ENCODE measurements around the gene MEGF10.

MEGF10 gene

GRCh38 chr5:127373858-127374491 lies 83.4 kb downstream of the MEGF10 start:
- FAIRE-seq, result no peak

DNA sequence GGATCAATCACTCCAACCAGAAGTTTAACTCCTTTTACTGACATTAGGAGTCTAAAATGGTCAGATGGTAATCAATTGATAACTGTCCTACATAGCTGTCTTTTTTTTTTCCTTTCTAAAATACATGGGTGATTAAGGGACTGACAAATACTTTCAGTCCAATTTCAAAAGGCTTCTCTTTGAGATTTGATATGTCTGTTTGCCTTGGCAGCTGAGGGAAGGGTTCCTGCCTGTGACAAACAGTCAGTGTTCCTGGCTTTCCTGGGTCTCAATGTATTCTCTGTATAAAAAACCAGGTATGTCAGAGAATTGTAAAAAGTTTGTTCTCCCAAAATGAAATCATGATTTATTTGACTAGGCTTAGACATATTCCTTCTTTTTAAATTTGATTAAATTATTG lies 84.5 kb downstream of the MEGF10 start:
- no peak for FAIRE-seq

DNA sequence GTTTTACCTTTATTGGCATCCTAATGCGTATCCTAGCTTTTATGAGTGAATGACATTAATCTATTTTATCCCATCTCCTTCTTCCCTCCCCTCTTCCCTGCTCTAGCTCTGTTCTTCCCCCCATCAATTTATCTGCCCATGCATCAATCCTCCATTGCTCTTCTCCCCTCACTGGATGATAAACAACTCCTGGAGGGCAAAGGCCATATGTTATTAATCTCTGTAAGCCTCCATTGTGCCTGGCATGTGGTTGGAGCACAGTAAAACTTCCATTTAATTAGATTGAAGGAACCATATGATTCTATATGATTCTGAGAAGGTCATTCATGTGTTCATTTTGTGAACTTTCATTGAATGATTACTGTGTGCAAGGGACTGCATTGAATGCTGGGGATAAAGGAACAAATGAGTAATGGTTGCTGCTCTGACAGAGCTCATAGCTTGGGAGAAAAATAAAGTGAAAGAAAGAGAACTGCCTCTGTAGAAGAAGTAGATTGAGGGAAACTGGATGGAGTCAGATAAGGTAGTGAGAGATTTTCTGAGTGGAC lies 85.0 kb downstream of the MEGF10 start:
- no peak for FAIRE-seq

DNA sequence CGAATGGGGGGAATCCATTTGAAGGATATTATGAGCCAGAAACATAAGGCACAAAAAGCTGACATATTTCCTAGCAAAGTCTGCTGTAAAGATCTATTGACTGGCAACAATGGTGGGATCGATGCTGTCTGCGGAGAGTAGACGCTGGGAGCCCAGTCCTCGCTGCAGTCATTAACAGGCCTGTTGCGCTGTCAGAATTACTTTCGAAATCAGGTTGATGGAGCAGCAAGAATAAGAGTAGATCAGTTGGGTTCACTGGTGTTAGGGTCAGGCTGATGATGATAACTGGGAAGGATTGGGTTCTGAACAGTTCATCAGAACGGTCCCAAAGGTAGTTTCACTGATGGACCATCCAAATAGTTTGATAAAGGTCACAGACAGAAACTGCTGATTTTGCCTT lies 87.1 kb downstream of the MEGF10 start:
- FAIRE-seq, result no peak

- no peak for FAIRE-seq
Observed at GRCh38 chr5:127385936-127386335, 95.3 kb downstream of the MEGF10 start.

DNA sequence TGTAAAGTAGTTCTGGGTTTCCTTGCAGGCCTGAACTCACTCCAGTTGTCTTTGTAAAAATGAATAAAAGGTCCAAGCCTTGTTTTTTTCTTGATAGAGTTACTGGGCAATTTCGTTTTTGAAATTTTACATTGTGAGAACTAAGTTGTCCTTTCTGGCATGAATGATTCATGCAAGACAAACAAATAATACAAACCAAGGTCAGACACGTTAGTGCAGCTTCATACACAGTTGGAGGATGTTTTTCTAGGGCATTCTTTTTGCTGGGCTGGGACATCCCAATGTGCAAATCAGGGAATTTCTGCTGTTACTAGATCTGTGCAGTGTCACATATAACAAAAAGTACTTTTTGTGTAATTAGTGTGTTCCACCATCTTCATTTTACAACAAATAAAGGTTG lies 96.0 kb downstream of the MEGF10 start:
- no peak for FAIRE-seq

DNA sequence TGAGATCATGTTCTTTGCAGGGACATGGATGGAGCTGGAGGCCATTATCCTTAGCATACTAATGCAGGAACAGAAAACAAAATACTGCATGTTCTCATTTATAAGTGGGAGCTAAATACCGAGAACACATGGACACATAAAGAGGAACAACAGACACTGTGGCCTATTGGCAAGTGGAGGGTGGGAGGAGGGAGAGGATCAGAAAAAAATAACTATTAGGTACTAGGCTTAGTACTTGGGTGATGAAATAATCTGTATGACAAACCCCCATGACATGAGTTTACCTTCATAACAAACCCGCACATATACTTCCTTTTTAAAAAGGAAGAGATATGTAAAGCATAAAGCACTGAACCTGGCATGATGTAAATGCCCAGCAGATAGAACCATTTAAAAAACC lies 99.0 kb downstream of the MEGF10 start:
- no peak for FAIRE-seq

- FAIRE-seq, result no peak
Observed at GRCh38 chr5:127392762-127393161, 102.2 kb downstream of the MEGF10 start.

DNA sequence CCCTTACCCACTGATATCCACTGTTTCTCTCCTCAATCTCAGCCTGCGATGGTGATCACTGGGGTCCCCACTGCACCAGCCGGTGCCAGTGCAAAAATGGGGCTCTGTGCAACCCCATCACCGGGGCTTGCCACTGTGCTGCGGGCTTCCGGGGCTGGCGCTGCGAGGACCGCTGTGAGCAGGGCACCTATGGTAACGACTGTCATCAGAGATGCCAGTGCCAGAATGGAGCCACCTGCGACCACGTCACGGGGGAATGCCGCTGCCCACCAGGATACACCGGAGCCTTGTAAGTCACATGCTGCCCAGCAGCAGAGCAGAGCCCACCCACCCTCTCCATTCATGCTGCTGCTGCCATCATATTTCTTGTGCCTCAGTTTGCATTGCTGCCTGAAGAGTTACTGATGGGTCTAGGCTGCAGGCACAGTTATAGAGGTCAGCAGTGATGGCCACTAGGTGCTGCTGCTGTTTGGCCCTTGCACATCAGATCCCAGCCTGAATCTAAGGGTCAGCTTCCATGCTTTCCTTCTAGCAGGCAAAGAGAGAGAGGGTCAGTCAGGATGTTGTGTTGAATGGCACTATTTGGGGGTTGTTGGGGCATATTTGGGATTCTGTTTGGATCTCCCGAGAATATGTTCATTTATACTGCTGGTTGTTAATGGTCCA lies 106.0 kb downstream of the MEGF10 start:
- FAIRE-seq, result no peak

- no peak for FAIRE-seq
Observed at GRCh38 chr5:127398508-127398907, 107.9 kb downstream of the MEGF10 start.

GRCh38 chr5:127399068-127399467 lies 108.5 kb downstream of the MEGF10 start:
- no peak for FAIRE-seq

- no peak for FAIRE-seq
Observed at GRCh38 chr5:127400539-127400938, 109.9 kb downstream of the MEGF10 start.

GRCh38 chr5:127400946-127401670 lies 110.5 kb downstream of the MEGF10 start:
- FAIRE-seq, result no peak

GRCh38 chr5:127402361-127402760 lies 111.8 kb downstream of the MEGF10 start:
- FAIRE-seq, result no peak

DNA sequence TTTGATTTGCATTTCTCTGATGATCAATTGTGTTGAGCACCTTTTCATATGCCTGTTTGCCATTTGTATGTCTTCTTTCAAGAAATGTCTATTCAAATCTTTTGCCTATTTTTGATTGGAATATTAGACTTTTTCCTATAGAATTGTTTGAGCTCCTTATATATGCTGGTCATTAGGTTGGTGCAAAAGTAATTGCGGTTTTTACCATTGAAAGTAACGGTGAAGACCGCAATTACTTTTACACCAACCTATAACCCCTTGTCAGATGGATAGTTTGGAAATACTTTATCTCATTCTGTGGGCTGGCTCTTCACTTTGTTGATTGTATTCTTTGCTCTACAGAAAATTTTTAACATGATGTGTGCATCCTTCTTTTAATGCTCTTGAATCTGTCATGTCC lies 113.6 kb downstream of the MEGF10 start:
- no peak for FAIRE-seq

DNA sequence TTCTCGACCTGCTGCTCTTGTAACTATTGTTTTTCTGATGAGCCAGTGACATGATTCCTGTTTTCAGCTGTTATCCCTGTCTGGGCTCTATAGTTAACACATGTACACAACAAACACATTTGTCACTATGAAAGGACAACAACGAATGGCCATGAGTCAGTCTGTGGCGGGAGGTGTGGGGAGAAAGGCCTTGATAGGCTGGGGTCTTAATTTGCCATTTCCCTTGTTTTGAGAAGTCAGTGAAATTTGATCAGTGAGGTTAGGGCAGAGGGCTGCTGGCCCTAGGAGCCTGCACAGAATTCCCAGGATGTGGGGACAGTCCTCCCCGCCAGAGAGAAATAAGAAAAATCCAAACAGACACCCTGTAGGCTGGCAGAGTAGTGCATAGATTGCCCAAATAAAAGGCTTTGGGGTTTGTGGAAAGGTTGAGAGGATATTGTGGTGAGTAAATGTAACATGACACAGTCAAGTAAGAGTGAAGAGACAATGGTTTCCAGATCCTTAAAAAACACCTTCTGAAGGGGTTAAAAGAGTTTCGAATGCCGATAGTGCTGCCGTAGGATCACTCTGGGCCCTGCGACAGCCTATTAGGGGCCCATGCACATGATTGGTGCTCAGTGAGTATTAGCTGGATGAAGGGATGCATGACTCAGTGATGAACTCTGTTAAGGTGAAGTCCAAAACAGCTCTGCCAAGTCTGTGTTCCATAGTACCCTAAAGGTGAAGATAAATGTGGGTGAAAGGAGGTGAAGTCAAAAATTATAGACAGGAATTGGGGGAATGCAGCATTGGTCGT lies 115.9 kb downstream of the MEGF10 start:
- no peak for FAIRE-seq

DNA sequence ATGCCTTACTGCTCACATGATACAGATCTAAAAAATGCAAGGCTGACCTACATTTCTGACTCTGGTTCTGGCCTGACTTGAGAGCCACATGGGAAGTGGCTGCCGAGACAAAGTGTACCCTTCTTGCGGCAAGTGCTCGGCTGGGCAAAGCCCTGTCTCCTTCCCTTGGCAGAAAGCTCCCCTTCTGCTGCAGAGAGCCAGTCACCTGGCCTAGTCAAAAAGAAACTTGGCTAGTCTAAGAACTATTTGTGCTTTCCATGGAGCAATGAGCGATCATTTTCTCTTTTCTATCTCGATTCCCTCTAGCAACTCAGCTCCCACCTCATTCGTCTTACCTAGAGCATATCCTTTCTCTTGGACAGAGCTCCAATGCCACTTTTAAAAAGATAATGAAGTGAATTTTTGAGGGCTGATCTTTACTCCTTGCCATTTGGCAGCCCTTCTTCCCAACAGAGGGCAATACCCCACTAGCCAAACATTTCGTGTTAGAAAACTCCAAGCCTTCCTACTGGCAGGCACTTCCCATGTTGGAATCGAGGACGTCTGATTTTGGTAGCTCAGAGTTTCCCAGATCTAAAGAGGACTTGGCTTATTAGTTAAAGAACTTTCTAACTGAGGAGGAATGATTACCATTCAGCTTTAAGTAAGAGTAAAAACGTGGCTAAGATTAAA lies 118.8 kb downstream of the MEGF10 start:
- no peak for FAIRE-seq

GRCh38 chr5:127409921-127410675 lies 119.5 kb downstream of the MEGF10 start:
- FAIRE-seq, result peak; percentile 97

DNA sequence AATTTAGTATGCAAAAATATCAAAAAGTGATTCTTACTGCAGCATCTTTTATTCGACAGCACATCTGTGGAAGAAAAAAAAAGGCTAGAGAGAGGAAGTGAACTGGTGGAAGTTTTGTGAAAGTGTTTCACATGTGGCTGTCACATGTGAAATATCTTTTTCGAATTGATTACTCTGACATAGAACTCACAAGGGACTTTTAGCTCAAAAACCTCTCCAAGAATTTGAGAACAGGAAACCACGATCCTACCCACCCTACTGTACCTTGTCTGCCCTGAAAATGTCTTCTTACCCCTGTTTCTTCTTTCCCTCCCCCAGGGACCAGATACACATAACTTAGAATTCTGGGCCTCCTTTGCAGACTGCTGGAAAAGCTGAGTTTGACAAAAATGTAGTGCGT lies 120.4 kb downstream of the MEGF10 start:
- peak; percentile 37 for FAIRE-seq

DNA sequence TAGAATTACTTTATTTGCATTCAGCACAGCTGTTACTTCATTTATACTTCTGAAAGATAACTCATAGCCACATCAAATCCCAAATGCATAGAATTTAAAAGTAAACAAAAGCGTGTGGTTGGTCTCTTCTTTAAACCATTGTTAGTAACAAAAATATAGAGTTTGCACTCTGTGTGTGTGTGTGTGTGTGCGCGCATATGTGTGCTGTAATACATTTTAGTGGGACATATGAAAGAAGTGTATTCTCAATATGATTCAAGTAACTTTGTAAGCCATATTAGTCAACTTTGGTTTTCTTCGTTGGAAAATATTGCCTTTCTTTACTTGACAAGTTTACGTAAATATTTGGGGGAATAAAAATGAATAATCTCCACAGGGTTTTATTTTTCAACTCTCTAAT lies 120.8 kb downstream of the MEGF10 start:
- no peak for FAIRE-seq

- FAIRE-seq, result no peak
Observed at GRCh38 chr5:127412698-127413097, 122.1 kb downstream of the MEGF10 start.

- no peak for FAIRE-seq
Observed at GRCh38 chr5:127415034-127415433, 124.4 kb downstream of the MEGF10 start.

All from endometrium (tissue), 2 donors.